Ishikawa (cell line): Measurements from ENCODE around the gene AQP12A.

Source experiments
- CEBPB ChIP-seq: IDR thresholded peaks from 2 replicates; pipeline ENCODE4 v1.6.1; 2012
- CREB1 ChIP-seq: IDR thresholded peaks from 2 replicates; pipeline ENCODE4 v1.6.1; 2012; ENCODE audit warnings: low read depth
- EP300 ChIP-seq: IDR thresholded peaks from 2 replicates; pipeline ENCODE4 v1.6.1; 2012; ENCODE audit warnings: borderline replicate concordance
- RAD21 ChIP-seq: IDR thresholded peaks from 2 replicates; pipeline ENCODE4 v1.6.1; 2012; ENCODE audit warnings: low read depth
- TAF1 ChIP-seq: IDR thresholded peaks from 2 replicates; pipeline ENCODE4 v1.6.1; 2012; ENCODE audit warnings: low read depth, mild to moderate bottlenecking
- TF ChIP-seq, protein P1 (sequence below): IDR thresholded peaks from 2 replicates; pipeline ENCODE4 v1.6.1; 2012; ENCODE audit warnings: low read depth, mild to moderate bottlenecking

DNA sequence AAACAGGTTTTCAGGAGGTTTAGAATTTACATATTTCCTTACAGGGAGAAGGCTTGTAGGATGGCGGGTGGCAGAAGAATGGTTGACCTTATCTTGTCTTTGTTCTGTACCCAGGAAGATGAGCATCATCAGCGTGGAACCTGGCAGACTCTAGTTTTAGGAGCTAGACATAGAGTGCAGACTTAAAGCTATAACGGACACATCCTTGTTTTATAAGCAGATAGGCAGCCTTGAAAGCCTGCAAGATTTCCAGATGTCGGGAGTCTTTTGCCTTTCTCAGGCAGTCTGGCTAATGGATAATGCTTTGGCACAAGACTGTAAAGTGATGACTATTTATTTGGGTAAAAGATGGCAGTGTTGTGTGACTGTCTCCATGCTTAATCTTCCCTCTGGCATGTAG lies 20.7 kb upstream of the AQP12A start:
- TF ChIP-seq, protein P1, sequence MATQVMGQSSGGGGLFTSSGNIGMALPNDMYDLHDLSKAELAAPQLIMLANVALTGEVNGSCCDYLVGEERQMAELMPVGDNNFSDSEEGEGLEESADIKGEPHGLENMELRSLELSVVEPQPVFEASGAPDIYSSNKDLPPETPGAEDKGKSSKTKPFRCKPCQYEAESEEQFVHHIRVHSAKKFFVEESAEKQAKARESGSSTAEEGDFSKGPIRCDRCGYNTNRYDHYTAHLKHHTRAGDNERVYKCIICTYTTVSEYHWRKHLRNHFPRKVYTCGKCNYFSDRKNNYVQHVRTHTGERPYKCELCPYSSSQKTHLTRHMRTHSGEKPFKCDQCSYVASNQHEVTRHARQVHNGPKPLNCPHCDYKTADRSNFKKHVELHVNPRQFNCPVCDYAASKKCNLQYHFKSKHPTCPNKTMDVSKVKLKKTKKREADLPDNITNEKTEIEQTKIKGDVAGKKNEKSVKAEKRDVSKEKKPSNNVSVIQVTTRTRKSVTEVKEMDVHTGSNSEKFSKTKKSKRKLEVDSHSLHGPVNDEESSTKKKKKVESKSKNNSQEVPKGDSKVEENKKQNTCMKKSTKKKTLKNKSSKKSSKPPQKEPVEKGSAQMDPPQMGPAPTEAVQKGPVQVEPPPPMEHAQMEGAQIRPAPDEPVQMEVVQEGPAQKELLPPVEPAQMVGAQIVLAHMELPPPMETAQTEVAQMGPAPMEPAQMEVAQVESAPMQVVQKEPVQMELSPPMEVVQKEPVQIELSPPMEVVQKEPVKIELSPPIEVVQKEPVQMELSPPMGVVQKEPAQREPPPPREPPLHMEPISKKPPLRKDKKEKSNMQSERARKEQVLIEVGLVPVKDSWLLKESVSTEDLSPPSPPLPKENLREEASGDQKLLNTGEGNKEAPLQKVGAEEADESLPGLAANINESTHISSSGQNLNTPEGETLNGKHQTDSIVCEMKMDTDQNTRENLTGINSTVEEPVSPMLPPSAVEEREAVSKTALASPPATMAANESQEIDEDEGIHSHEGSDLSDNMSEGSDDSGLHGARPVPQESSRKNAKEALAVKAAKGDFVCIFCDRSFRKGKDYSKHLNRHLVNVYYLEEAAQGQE = no peak
- TF ChIP-seq RAD21 = no peak
- no peak for TF ChIP-seq TAF1
- no peak for TF ChIP-seq EP300
- TF ChIP-seq CREB1 = no peak
- no peak for TF ChIP-seq CEBPB
